ENCODE results near the gene ADCY4. TPM values are rescaled to one million over a fixed set of nuclear protein-coding genes. Genes with fewer than 3 reads are reported as not detected.
"Not testable (repeated sequence)": the region's sequence is repeated elsewhere in the genome, so short reads cannot be mapped to it uniquely, and the experiment has no call there.

Gene ADCY4
- total RNA-seq, 4 donors from 2014 or later, result 12.1 to 53.6 (median 26.9) TPM

- H3K4me1 ChIP-seq, result peaks cover 5 to 25% (median 24%) of the 10 kb centered on the region in 4 donors
- no peak for TF ChIP-seq POLR2A (IDR thresholded peaks at IDR 0.05)
- TF ChIP-seq, protein P1, sequence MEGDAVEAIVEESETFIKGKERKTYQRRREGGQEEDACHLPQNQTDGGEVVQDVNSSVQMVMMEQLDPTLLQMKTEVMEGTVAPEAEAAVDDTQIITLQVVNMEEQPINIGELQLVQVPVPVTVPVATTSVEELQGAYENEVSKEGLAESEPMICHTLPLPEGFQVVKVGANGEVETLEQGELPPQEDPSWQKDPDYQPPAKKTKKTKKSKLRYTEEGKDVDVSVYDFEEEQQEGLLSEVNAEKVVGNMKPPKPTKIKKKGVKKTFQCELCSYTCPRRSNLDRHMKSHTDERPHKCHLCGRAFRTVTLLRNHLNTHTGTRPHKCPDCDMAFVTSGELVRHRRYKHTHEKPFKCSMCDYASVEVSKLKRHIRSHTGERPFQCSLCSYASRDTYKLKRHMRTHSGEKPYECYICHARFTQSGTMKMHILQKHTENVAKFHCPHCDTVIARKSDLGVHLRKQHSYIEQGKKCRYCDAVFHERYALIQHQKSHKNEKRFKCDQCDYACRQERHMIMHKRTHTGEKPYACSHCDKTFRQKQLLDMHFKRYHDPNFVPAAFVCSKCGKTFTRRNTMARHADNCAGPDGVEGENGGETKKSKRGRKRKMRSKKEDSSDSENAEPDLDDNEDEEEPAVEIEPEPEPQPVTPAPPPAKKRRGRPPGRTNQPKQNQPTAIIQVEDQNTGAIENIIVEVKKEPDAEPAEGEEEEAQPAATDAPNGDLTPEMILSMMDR (IDR thresholded peaks at IDR 0.05), result no peak
- H3K4me3 ChIP-seq, result no peak overlapping the region
- no peaks in the 10 kb centered on the region for H3K9me3 ChIP-seq
- H3K27ac ChIP-seq, result peak overlapping the region in 1 of 4 donors; percentile 45
- no peaks in the 10 kb centered on the region for H3K36me3 ChIP-seq
- DNase-seq, result peak in 2 of 3 donors; percentile 59 to 87
- H3K27me3 ChIP-seq, result peaks cover 0 to 5% of the 10 kb centered on the region in 2 donors
Observed at GRCh38 chr14:24329736-24330135, 5.1 kb downstream of the ADCY4 start.

DNA sequence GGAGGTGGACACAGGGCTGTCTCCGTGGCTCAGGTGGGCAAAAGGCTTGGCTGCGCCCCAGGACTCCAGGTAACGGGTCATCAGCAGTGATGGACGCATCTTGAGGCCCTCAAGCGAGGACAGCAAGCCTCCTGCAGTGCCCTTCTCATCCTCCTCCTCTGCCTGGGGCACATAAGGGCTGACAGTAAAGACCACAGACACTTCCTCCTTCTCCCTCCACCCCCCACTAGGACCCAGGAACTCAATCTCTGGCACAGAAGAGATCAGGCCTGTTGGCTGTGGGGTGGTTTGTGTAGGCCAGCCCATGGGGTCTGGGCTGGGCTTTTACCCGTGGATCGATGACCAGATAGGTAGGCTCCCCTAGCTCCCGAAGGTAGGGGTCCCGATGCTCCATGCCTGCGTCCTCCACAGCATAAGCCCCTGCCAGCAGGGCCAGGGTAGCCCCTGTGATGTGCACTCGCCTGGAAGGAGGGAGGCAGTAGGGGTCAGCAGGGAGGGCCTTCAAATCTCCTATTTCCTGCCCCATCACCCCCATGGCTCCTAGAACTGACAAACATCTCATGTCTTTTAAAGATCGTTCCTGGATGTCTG lies 5.7 kb downstream of the ADCY4 start:
- Histone ChIP-seq H3K4me3 (no peak overlapping the region), H3K9me3 (no peaks in the 10 kb centered on the region), H3K36me3 (no peaks in the 10 kb centered on the region), H3K27me3 (no peaks in the 10 kb centered on the region), H3K4me1 (peaks cover 5 to 19% (median 19%) of the 10 kb centered on the region in 4 donors), H3K27ac (peak overlapping the region in 1 of 4 donors; percentile 45)
- TF ChIP-seq, protein P1 (IDR thresholded peaks at IDR 0.05), result no peak
- TF ChIP-seq POLR2A (IDR thresholded peaks at IDR 0.05), result no peak
- DNase-seq, result no peak

DNA sequence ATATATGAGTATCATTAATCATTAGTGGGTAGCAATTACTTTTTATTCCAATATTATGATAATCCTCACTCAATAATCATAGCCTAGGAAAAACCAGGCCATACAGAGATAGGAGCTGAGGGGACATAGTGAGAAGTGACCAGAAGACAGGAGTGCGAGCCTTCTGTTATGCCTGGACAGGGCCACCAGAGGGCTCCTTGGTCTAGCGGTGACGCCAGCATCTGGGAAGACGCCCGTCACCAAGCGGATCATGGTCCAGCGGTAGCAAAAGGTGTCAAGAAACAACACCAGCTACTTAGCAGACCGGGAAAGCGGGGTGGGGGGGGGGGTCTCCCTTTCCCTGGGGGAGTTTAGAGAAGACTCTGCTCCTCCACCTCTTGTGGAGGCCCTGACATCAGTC lies 7.0 kb downstream of the ADCY4 start:
- not testable (repeated sequence) for H3K36me3 ChIP-seq, H3K4me1 ChIP-seq, H3K9me3 ChIP-seq, H3K27me3 ChIP-seq, H3K4me3 ChIP-seq, H3K27ac ChIP-seq
- TF ChIP-seq, protein P1 (IDR thresholded peaks at IDR 0.05), result peak; percentile 20 to 86 (median 66)
- peak in 1 of 3 donors; percentile 82 for DNase-seq

GRCh38 chr14:24327303-24327702 lies 7.6 kb downstream of the ADCY4 start:
- Histone ChIP-seq H3K27ac (no peak overlapping the region), H3K36me3 (no peaks in the 10 kb centered on the region), H3K4me3 (no peak overlapping the region), H3K4me1 (peaks cover 0 to 3% (median 2%) of the 10 kb centered on the region in 4 donors), H3K27me3 (no peaks in the 10 kb centered on the region), H3K9me3 (no peaks in the 10 kb centered on the region)
- TF ChIP-seq, protein P1 (IDR thresholded peaks at IDR 0.05), result no peak
- no peak for TF ChIP-seq POLR2A (IDR thresholded peaks at IDR 0.05)
- no peak for DNase-seq

- no peak overlapping the region for H3K4me3 ChIP-seq
- H3K27ac ChIP-seq, result no peak overlapping the region
- TF ChIP-seq, protein P1 (IDR thresholded peaks at IDR 0.05), result no peak
- no peak for TF ChIP-seq POLR2A (IDR thresholded peaks at IDR 0.05)
- H3K4me1 ChIP-seq, result no peaks in the 10 kb centered on the region
- no peaks in the 10 kb centered on the region for H3K9me3 ChIP-seq
- H3K36me3 ChIP-seq, result no peaks in the 10 kb centered on the region
- H3K27me3 ChIP-seq, result no peaks in the 10 kb centered on the region
- DNase-seq, result no peak
Observed at GRCh38 chr14:24325963-24326362, 8.9 kb downstream of the ADCY4 start.

All from Peyer's patch (tissue), 4 donors.